Body of pancreas (tissue), 4 donors: ENCODE data around the gene SYCP2. TPM values are rescaled to one million over a fixed set of nuclear protein-coding genes. Genes with fewer than 3 reads are reported as not detected.

Experiments used
- ATAC-seq: fragments of 150-250 bp; one replicate; pipeline ENCODE4 v1.9.1; 2016
- DNase-seq, 4 donors: peaks; one replicate each; pipeline ENCODE4 v3.0.0-alpha.2; 2019
- H3K27ac ChIP-seq, 4 donors: fragments of 200-600 bp; sonication (generic); 1 replicate in 3 of 4; 2 replicates in 1 of 4; pipeline versions ENCODE4 v1.5.1 to v1.6.1; 2016 to 2019; ENCODE audit warnings: mild to moderate bottlenecking in 1 of 4, mixed read lengths in 1 of 4, moderate library complexity in 1 of 4
- H3K27me3 ChIP-seq, 2 donors: fragments of 200-600 bp; sonication (generic); one replicate each; pipeline ENCODE4 v1.6.0; 2016; ENCODE audit warnings: mild to moderate bottlenecking in 1 of 2
- H3K36me3 ChIP-seq, 2 donors: fragments of 200-600 bp; sonication (generic); replicated peaks in 1 of 2; 2 replicates each; pipeline ENCODE4 v1.5.1; 2016; ENCODE audit warnings: low read depth in 2 of 2; ENCODE audit not compliant: insufficient read depth in 1 of 2
- H3K4me1 ChIP-seq: fragments of 200-600 bp; sonication (generic); one replicate; pipeline ENCODE4 v1.6.0; 2016
- H3K4me3 ChIP-seq, 2 donors: fragments of 200-600 bp; sonication (generic); 1 replicate in 1 of 2; 2 replicates in 1 of 2; pipeline ENCODE4 v1.5.1; 2016 to 2019
- H3K9me3 ChIP-seq, 3 donors: fragments of 200-600 bp; sonication (generic); 1 replicate in 2 of 3; 2 replicates in 1 of 3; pipeline ENCODE4 v1.5.1; 2016
- CTCF ChIP-seq, 7 experiments: fragments of 450-650 bp in 4 of 7; fragments of 200-600 bp in 3 of 7; sonication (generic) in 3 of 7; IDR thresholded peaks; one replicate each; pipeline ENCODE4 v1.5.1; 2016 to 2019; ENCODE audit warnings: antibody characterized with exemption in 7 of 7
- POLR2A ChIP-seq, 3 donors: fragments of 450-650 bp; IDR thresholded peaks; one replicate each; pipeline ENCODE4 v1.6.1; 2016; ENCODE audit warnings: antibody characterized with exemption in 3 of 3, mild to moderate bottlenecking in 2 of 3
- WGBS, 2 donors: methylation state at CpG; one replicate each; pipeline ENCODE4 v1.1.5; 2017; 5-methylcytosine and 5-hydroxymethylcytosine counted together
- intact Hi-C: fragments of 100-400 bp; cut with DNase I; formaldehyde crosslinking; loops from one replicate; pipeline ENCODE4 v1.15.1; 2023
- total RNA-seq, 2 donors: library from RNA; depleted of rRNA; stranded (reverse); fragments of >200 nt; gene quantifications; one replicate each; pipeline ENCODE4 v1.1.0, GENCODE V29; 2016

The SYCP2 gene
- total RNA-seq, 2 donors from 2014 or later, result 3.6 to 15.3 TPM

- no peak for ATAC-seq
- TF ChIP-seq POLR2A (IDR thresholded peaks at IDR 0.05) (no peak), CTCF (IDR thresholded peaks at IDR 0.05) (no peak)
- DNase-seq, result no peak
- Histone ChIP-seq H3K27me3 (no peaks in the 10 kb centered on the region), H3K36me3 (peaks cover 0 to 6% of the 10 kb centered on the region in 2 donors), H3K4me1 (no peaks in the 10 kb centered on the region), H3K27ac (no peak overlapping the region), H3K9me3 (no peaks in the 10 kb centered on the region), H3K4me3 (no peak overlapping the region)
- intact Hi-C loops, result no loop called here
- 92 to 95% methylated on average over 3 of the region's 3 CpGs for WGBS, 2 donors
Observed at GRCh38 chr20:59866338-59866737, 67.1 kb downstream of the SYCP2 start.

GRCh38 chr20:59864726-59865125, 68.7 kb downstream of the SYCP2 start:
- TF ChIP-seq POLR2A (IDR thresholded peaks at IDR 0.05) (no peak), CTCF (IDR thresholded peaks at IDR 0.05) (no peak)
- Histone ChIP-seq H3K4me3 (no peak overlapping the region), H3K36me3 (peaks cover 0 to 6% of the 10 kb centered on the region in 2 donors), H3K27ac (no peak overlapping the region), H3K4me1 (no peaks in the 10 kb centered on the region), H3K9me3 (no peaks in the 10 kb centered on the region), H3K27me3 (no peaks in the 10 kb centered on the region)
- DNase-seq (no peak), ATAC-seq (no peak)
- intact Hi-C loops, result no loop called here
- WGBS, 2 donors, result 90 to 94% methylated on average over 1 of the region's 1 CpG

GRCh38 chr20:59863058-59863457, 70.4 kb downstream of the SYCP2 start:
- 89 to 96% methylated on average over 3 of the region's 3 CpGs for WGBS, 2 donors
- no peak overlapping the region for H3K4me3 ChIP-seq
- no peak overlapping the region for H3K27ac ChIP-seq
- DNase-seq (no peak), ATAC-seq (no peak)
- peaks cover 0 to 6% of the 10 kb centered on the region in 2 donors for H3K36me3 ChIP-seq
- H3K4me1 ChIP-seq, result no peaks in the 10 kb centered on the region
- H3K9me3 ChIP-seq, result no peaks in the 10 kb centered on the region
- TF ChIP-seq POLR2A (IDR thresholded peaks at IDR 0.05) (no peak), CTCF (IDR thresholded peaks at IDR 0.05) (no peak)
- H3K27me3 ChIP-seq, result no peaks in the 10 kb centered on the region
- intact Hi-C loops, result no loop called here

- intact Hi-C loops, result no loop called here
- TF ChIP-seq CTCF (IDR thresholded peaks at IDR 0.05), result no peak
- TF ChIP-seq POLR2A (IDR thresholded peaks at IDR 0.05), result no peak
- ATAC-seq (no peak), DNase-seq (no peak)
- no peak overlapping the region for H3K27ac ChIP-seq
- H3K27me3 ChIP-seq, result no peaks in the 10 kb centered on the region
- H3K4me1 ChIP-seq, result no peaks in the 10 kb centered on the region
- H3K9me3 ChIP-seq, result no peaks in the 10 kb centered on the region
- peaks cover 0 to 5% of the 10 kb centered on the region in 2 donors for H3K36me3 ChIP-seq
- WGBS, 2 donors, result 78 to 87% methylated on average over 4 of the region's 4 CpGs
- H3K4me3 ChIP-seq, result no peak overlapping the region
Observed at GRCh38 chr20:59861401-59861800, 72.0 kb downstream of the SYCP2 start.

- Histone ChIP-seq H3K27me3 (no peaks in the 10 kb centered on the region), H3K4me3 (no peak overlapping the region), H3K36me3 (no peaks in the 10 kb centered on the region), H3K27ac (no peak overlapping the region), H3K4me1 (no peaks in the 10 kb centered on the region), H3K9me3 (no peaks in the 10 kb centered on the region)
- DNase-seq (no peak), ATAC-seq (no peak)
- TF ChIP-seq POLR2A (IDR thresholded peaks at IDR 0.05) (no peak), CTCF (IDR thresholded peaks at IDR 0.05) (no peak)
- intact Hi-C loops, result no loop called here
- 91 to 95% methylated on average over 5 of the region's 5 CpGs for WGBS, 2 donors
Observed at GRCh38 chr20:59858425-59858824, 75.0 kb downstream of the SYCP2 start.
